Hepatocyte (in vitro differentiated cells): ENCODE results near the gene ALAD. TPM values are rescaled to one million over a fixed set of nuclear protein-coding genes. Genes with fewer than 3 reads are reported as not detected.
"Not testable (repeated sequence)": the region's sequence is repeated elsewhere in the genome, so short reads cannot be mapped to it uniquely, and the experiment has no call there.

Experiments used
- DNase-seq: peaks from one replicate; pipeline ENCODE4 v3.0.0-alpha.2; 2016; ENCODE audit warnings: low spot score
- H2AFZ ChIP-seq: fragments of 200-600 bp; sonication (generic); 2 replicates; pipeline ENCODE4 v1.6.0; 2016; ENCODE audit warnings: antibody characterized with exemption, mild to moderate bottlenecking
- H3K27ac ChIP-seq: fragments of 200-600 bp; sonication (generic); 2 replicates; pipeline ENCODE4 v1.5.1; 2016; ENCODE audit warnings: mild to moderate bottlenecking
- H3K27me3 ChIP-seq: fragments of 200-600 bp; sonication (generic); 2 replicates; pipeline ENCODE4 v1.6.1; 2016
- H3K36me3 ChIP-seq: fragments of 200-600 bp; sonication (generic); replicated peaks from 2 replicates; pipeline ENCODE4 v1.5.1; 2016; ENCODE audit warnings: low read depth; ENCODE audit not compliant: insufficient read depth
- H3K4me1 ChIP-seq: fragments of 200-600 bp; sonication (generic); 2 replicates; pipeline ENCODE4 v1.5.1; 2016; ENCODE audit warnings: mild to moderate bottlenecking, moderate library complexity; ENCODE audit not compliant: insufficient read depth
- H3K4me2 ChIP-seq: fragments of 200-600 bp; sonication (generic); 2 replicates; pipeline ENCODE4 v1.6.0; 2016
- H3K4me3 ChIP-seq: fragments of 200-600 bp; sonication (generic); 2 replicates; pipeline ENCODE4 v1.5.1; 2016; ENCODE audit warnings: mild to moderate bottlenecking
- H3K79me2 ChIP-seq: fragments of 200-600 bp; sonication (generic); 2 replicates; pipeline ENCODE4 v1.6.0; 2017; ENCODE audit warnings: mild to moderate bottlenecking
- H3K9me2 ChIP-seq: fragments of 200-600 bp; sonication (generic); replicated peaks from 2 replicates; pipeline ENCODE4 v1.6.0; 2017; ENCODE audit warnings: mild to moderate bottlenecking; ENCODE audit not compliant: insufficient read depth
- H3K9me3 ChIP-seq: fragments of 200-600 bp; sonication (generic); 2 replicates; pipeline ENCODE4 v1.5.1; 2016; ENCODE audit warnings: low read depth, mild to moderate bottlenecking
- H4K20me1 ChIP-seq: fragments of 200-600 bp; sonication (generic); 2 replicates; pipeline ENCODE4 v1.6.0; 2016; ENCODE audit warnings: mild to moderate bottlenecking; ENCODE audit not compliant: insufficient read depth, poor library complexity, severe bottlenecking
- CTCF ChIP-seq: fragments of 200-600 bp; sonication (generic); IDR thresholded peaks from 2 replicates; pipeline ENCODE4 v1.5.1; 2016; ENCODE audit warnings: antibody characterized with exemption, mild to moderate bottlenecking; ENCODE audit not compliant: poor library complexity
- EZH2 ChIP-seq: fragments of 200-600 bp; sonication (generic); IDR thresholded peaks from 2 replicates; pipeline ENCODE4 v1.6.1; 2016; ENCODE audit warnings: antibody characterized with exemption, mild to moderate bottlenecking, borderline replicate concordance
- EZH2phosphoT487 ChIP-seq: fragments of 200-600 bp; sonication (generic); IDR thresholded peaks from one replicate; pipeline ENCODE4 v1.6.1; 2018; ENCODE audit warnings: antibody characterized with exemption, mild to moderate bottlenecking, low read depth, moderate library complexity; ENCODE audit not compliant: unreplicated experiment, severe bottlenecking
- WGBS: methylation state at CpG from one replicate; pipeline ENCODE4 v1.1.6; 2016; ENCODE audit warnings: low lambda C conversion rate; ENCODE audit errors: missing lambda C conversion rate; 5-methylcytosine and 5-hydroxymethylcytosine counted together
- polyA plus RNA-seq: library from polyadenylated mRNA; unstranded; fragments of >200 nt; fragmentation: Nextera tagmentation; extraction: Ambion mirVana; gene quantifications from 2 replicates; pipeline ENCODE4 v1.2.1, GENCODE V29; 2016
- total RNA-seq: library from RNA; depleted of rRNA; stranded (reverse); fragments of >200 nt; gene quantifications from 2 replicates; pipeline ENCODE4 v1.2.3, GENCODE V29; 2014

Gene ALAD
- total and polyA plus RNA-seq, 2 experiments from 2014 or later, result 27.8 to 43.8 TPM

GRCh38 chr9:113387560-113388230, 13.4 kb downstream of the ALAD start:
- H2AFZ ChIP-seq, result no peak overlapping the region
- peak overlapping the region; percentile 83 for H3K27ac ChIP-seq
- H4K20me1 ChIP-seq, result no peaks in the 10 kb centered on the region
- no peaks in the 10 kb centered on the region for H3K9me2 ChIP-seq
- TF ChIP-seq CTCF (no peak), EZH2 (no peak), EZH2phosphoT487 (no peak)
- H3K4me3 ChIP-seq, result no peak overlapping the region
- no peaks in the 10 kb centered on the region for H3K9me3 ChIP-seq
- peak; percentile 66 for DNase-seq
- H3K4me1 ChIP-seq, result peaks cover 33% of the 10 kb centered on the region
- no peaks in the 10 kb centered on the region for H3K27me3 ChIP-seq
- H3K4me2 ChIP-seq, result peak overlapping the region; percentile 61
- no peaks in the 10 kb centered on the region for H3K36me3 ChIP-seq
- H3K79me2 ChIP-seq, result no peaks in the 10 kb centered on the region
- 59% methylated on average over 9 of the region's 9 CpGs for WGBS

GRCh38 chr9:113386571-113387393, 14.3 kb downstream of the ALAD start:
- H3K27ac ChIP-seq, result peak overlapping the region; percentile 70
- H3K27me3 ChIP-seq, result no peaks in the 10 kb centered on the region
- peak overlapping the region; percentile 34 for H3K4me2 ChIP-seq
- 90% methylated on average over 4 of the region's 4 CpGs for WGBS
- no peaks in the 10 kb centered on the region for H3K79me2 ChIP-seq
- DNase-seq, result no peak
- no peaks in the 10 kb centered on the region for H3K9me2 ChIP-seq
- TF ChIP-seq EZH2phosphoT487 (no peak), EZH2 (no peak), CTCF (no peak)
- H3K36me3 ChIP-seq, result no peaks in the 10 kb centered on the region
- H3K9me3 ChIP-seq, result no peaks in the 10 kb centered on the region
- no peak overlapping the region for H3K4me3 ChIP-seq
- H2AFZ ChIP-seq, result no peak overlapping the region
- no peaks in the 10 kb centered on the region for H4K20me1 ChIP-seq
- H3K4me1 ChIP-seq, result peaks cover 39% of the 10 kb centered on the region

GRCh38 chr9:113381909-113382411, 19.1 kb downstream of the ALAD start:
- WGBS, result 50% methylated on average over 8 of the region's 8 CpGs
- H3K4me1 ChIP-seq, result peaks cover 52% of the 10 kb centered on the region
- H3K27me3 ChIP-seq, result no peaks in the 10 kb centered on the region
- DNase-seq, result peak; percentile 84
- no peak overlapping the region for H2AFZ ChIP-seq
- no peaks in the 10 kb centered on the region for H3K9me3 ChIP-seq
- TF ChIP-seq EZH2 (no peak), EZH2phosphoT487 (no peak), CTCF (no peak)
- H3K4me2 ChIP-seq, result peak overlapping the region; percentile 69
- no peaks in the 10 kb centered on the region for H3K36me3 ChIP-seq
- no peak overlapping the region for H3K4me3 ChIP-seq
- H3K27ac ChIP-seq, result peak overlapping the region; percentile 96
- no peaks in the 10 kb centered on the region for H3K79me2 ChIP-seq
- H4K20me1 ChIP-seq, result no peaks in the 10 kb centered on the region
- no peaks in the 10 kb centered on the region for H3K9me2 ChIP-seq

GRCh38 chr9:113381441-113381840, 19.6 kb downstream of the ALAD start:
- peak overlapping the region; percentile 96 for H3K27ac ChIP-seq
- not testable (repeated sequence) for DNase-seq, H3K36me3 ChIP-seq, H3K4me3 ChIP-seq, H4K20me1 ChIP-seq, H3K9me2 ChIP-seq, H3K9me3 ChIP-seq, H3K79me2 ChIP-seq, H3K27me3 ChIP-seq, H2AFZ ChIP-seq
- WGBS, result 71% methylated on average over 7 of the region's 7 CpGs
- peaks cover 47% of the 10 kb centered on the region for H3K4me1 ChIP-seq
- peak overlapping the region; percentile 69 for H3K4me2 ChIP-seq
